ENCODE data around the gene MYO5B.

DNA sequence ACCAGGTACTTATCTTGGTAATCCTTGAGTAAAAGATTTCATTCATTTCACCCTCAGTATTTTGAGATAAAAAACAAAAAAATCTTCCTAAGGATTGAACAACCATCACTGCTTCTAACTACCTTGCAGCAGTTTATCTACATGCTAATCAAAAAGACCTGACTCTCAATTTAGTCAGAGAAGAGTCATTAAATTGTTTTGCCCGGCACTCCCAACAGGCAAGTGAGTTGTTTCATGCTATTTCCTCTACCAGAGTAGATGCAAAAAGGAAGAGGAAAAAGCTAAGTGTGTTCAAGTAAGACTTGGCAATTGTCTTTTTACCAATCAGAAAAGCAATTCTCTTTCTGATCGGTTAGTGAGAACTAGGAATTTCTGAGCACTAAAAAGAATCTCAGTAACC lies 39.5 kb downstream of the MYO5B start:
- TF ChIP-seq CTCF (IDR thresholded peaks at IDR 0.05) = no peak
- TF ChIP-seq USF2 (IDR thresholded peaks at IDR 0.05; ENCODE audit: borderline replicate concordance, low read depth, low read length) = no peak
- no peak for TF ChIP-seq MAX (IDR thresholded peaks at IDR 0.05; ENCODE audit: low read depth)
- TF ChIP-seq POLR2AphosphoS5 (IDR thresholded peaks at IDR 0.05; ENCODE audit: low read depth, low read length) = no peak
- no peak for TF ChIP-seq SMC3 (IDR thresholded peaks at IDR 0.05; ENCODE audit: low read depth, low read length)
- TF ChIP-seq PBX3 (IDR thresholded peaks at IDR 0.05) = no peak
- TF ChIP-seq TEAD4 (IDR thresholded peaks at IDR 0.05; ENCODE audit: borderline replicate concordance, insufficient read depth) = no peak
- no peak for TF ChIP-seq FOXM1 (IDR thresholded peaks at IDR 0.05; ENCODE audit: low read depth)
- TF ChIP-seq TAF1 (IDR thresholded peaks at IDR 0.05; ENCODE audit: borderline replicate concordance, low read depth, low read length) = no peak
- no peak for TF ChIP-seq RAD21 (IDR thresholded peaks at IDR 0.05; ENCODE audit: low read length)

All from SK-N-SH (cell line).